MG63 (cell line): Measurements from ENCODE around the gene MINDY4. TPM values are rescaled to one million over a fixed set of nuclear protein-coding genes. Genes with fewer than 3 reads are reported as not detected.

Experiments used
- DNase-seq: peaks from one replicate; pipeline ENCODE4 v3.0.0-alpha.2; 2020
- H3K27me3 ChIP-seq: fragments of 250-450 bp; sonication (Bioruptor Pico); 2 replicates; pipeline ENCODE4 v1.5.1; 2020; ENCODE audit warnings: mild to moderate bottlenecking, moderate library complexity
- H3K36me3 ChIP-seq: fragments of 250-450 bp; sonication (Bioruptor Pico); 2 replicates; pipeline ENCODE4 v1.5.1; 2020; ENCODE audit warnings: mild to moderate bottlenecking, moderate library complexity
- H3K4me3 ChIP-seq: fragments of 250-450 bp; sonication (Bioruptor Pico); 2 replicates; pipeline ENCODE4 v1.5.1; 2020; ENCODE audit warnings: mild to moderate bottlenecking, moderate library complexity
- H3K9me3 ChIP-seq: fragments of 250-450 bp; sonication (Bioruptor Pico); 2 replicates; pipeline ENCODE4 v1.5.1; 2020; ENCODE audit warnings: mild to moderate bottlenecking, moderate library complexity
- total RNA-seq: library from RNA; depleted of rRNA; stranded (reverse); fragments of >200 nt; shearing (Covaris generic); gene quantifications from 2 replicates; pipeline ENCODE4 v1.2.3, GENCODE V29; 2014; ENCODE audit warnings: low replicate concordance; rRNA removed

The MINDY4 gene
- total RNA-seq = 1.7 TPM in 1 of 2 replicates, not detected in the other

GRCh38 chr7:30771174-30771879 lies at the start of gene MINDY4:
MINDY4 (plus strand) TSS chr7:30771417; CDS start chr7:30771494, 77 bp downstream.
- DNase-seq = peak; percentile 57
- Histone ChIP-seq H3K4me3 (peak within 1 kb of the TSS; percentile 55), H3K36me3 (no peaks in the 10 kb centered on the region), H3K9me3 (no peaks in the 10 kb centered on the region), H3K27me3 (no peaks in the 10 kb centered on the region)

DNA sequence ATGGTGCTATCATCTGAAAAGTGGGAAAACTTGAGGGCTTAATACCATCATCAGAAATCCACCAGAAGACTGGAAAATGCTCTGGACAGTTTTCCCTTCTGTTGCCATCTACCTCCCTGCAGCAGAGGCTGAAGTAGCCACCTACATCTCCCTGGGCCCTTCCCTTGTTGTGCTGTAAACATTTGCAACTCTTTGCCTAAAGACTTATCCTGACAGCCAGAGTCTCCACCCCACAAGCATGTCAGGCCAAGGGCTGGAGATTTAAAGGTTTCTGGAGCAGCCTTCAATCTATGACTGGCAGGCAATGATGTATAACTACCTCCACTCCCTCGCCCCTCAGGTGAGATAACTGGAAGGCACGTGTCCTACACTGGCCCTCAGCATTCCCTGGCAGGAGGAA lies 49.0 kb upstream of the MINDY4 start:
- no peaks in the 10 kb centered on the region for H3K36me3 ChIP-seq
- H3K4me3 ChIP-seq = no peak overlapping the region
- no peak for DNase-seq
- peaks cover 14% of the 10 kb centered on the region for H3K9me3 ChIP-seq
- H3K27me3 ChIP-seq = no peaks in the 10 kb centered on the region

DNA sequence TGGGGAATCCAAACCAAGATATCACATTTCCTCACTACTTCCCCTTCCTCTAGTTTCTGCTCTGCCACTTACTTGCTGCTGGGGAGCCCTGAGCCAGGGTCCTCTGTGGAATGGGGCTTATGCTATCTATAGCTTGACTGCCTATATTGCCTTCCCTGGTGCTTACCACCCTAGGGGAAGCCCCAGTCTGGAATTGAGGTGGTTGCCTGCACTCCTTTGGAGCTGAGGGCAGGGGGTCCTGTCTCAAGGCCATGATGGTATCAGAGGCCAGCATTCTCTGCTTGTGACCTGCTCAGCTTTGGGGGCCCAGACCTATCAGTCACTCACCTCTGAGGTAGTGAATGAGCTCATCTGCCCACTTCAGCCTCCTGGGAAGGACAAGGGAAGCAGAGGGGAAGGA lies 48.5 kb upstream of the MINDY4 start:
- no peaks in the 10 kb centered on the region for H3K27me3 ChIP-seq
- DNase-seq = no peak
- H3K36me3 ChIP-seq = no peaks in the 10 kb centered on the region
- H3K9me3 ChIP-seq = peaks cover 13% of the 10 kb centered on the region
- no peak overlapping the region for H3K4me3 ChIP-seq

- Histone ChIP-seq H3K27me3 (no peaks in the 10 kb centered on the region), H3K4me3 (no peak overlapping the region), H3K36me3 (no peaks in the 10 kb centered on the region), H3K9me3 (peaks cover 3% of the 10 kb centered on the region; the same call in 1 of the 2 replicates)
- no peak for DNase-seq
These were observed 47.4 kb upstream of the MINDY4 start for GRCh38 chr7:30723776-30724175.

DNA sequence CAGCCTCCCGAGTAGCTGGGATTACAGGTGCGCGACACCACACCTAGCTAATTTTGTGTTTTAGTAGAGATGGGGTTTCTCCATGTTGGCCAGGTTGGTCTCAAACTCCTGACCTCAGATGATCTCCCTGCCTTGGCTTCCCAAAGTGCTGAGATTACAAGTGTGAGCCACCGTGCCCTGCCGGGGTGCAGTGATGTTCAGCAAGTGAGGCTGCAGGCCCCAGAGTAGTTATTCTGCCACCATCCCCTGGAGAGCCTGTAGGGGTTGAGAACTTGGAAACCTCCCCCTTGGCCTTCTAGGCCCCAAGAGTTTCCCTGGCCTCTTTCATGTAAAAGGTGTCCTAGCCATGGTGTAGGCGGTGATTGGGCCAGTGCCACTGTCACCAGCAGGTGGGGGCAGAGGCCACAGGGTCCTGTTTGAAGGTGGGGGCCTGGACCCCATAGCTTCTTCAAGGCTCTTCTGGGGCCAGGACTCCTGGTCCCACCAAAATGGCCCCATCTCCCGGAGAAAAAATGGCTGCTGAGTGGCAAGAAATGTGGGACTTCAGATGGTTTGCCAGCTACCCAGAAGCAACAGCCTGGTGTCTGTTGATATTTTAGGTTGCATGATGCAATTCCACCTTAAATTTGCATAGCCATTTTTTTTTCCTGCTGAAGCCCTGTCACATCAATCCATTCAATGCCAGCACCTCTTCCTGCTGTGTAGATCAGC lies 44.8 kb upstream of the MINDY4 start:
- no peak for DNase-seq
- Histone ChIP-seq H3K36me3 (no peaks in the 10 kb centered on the region), H3K9me3 (no peaks in the 10 kb centered on the region), H3K27me3 (no peaks in the 10 kb centered on the region), H3K4me3 (no peak overlapping the region)

DNA sequence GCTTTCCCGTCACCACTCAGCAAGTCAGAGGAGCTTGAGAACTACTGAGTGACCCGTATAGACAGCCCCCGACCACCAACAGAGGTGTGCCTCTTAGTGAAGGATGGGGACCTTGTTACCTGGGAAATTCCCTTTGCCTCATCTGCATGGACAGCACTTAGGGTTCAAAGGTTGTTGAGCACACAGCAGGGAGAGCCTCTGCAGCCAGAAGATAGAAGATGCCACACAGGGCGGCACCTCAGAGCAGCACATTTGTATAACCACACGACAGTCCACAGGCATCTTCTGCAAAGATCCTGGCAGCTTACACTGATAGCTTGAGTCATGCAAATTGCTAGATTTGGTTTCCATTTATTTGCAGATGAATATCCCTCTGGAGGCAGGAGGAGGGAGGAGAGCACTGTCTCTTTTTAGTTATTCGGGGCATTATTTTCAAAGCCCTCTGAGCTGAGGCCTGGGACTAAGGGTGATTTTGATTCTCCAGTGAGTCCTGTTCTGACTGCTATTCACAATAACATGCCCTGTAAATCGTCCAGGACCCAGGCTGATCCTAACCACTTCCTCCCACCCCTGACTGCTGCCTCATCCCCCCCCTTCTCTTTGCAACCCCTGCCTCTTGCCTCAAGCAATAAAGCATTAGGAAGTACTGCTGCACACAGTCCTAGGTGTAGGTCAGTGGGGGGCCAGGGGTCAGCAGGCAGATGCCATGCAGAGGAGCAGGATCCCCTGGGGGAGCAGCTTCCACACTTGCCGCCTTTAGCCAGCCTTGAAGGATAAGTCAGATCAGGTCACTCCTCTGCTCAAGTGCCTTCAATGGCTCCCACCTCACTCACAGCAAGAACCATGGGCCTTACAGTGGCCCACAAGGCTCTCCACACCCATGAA lies 43.9 kb upstream of the MINDY4 start:
- H3K36me3 ChIP-seq = no peaks in the 10 kb centered on the region
- H3K4me3 ChIP-seq = no peak overlapping the region
- no peaks in the 10 kb centered on the region for H3K9me3 ChIP-seq
- no peak for DNase-seq
- no peaks in the 10 kb centered on the region for H3K27me3 ChIP-seq

DNA sequence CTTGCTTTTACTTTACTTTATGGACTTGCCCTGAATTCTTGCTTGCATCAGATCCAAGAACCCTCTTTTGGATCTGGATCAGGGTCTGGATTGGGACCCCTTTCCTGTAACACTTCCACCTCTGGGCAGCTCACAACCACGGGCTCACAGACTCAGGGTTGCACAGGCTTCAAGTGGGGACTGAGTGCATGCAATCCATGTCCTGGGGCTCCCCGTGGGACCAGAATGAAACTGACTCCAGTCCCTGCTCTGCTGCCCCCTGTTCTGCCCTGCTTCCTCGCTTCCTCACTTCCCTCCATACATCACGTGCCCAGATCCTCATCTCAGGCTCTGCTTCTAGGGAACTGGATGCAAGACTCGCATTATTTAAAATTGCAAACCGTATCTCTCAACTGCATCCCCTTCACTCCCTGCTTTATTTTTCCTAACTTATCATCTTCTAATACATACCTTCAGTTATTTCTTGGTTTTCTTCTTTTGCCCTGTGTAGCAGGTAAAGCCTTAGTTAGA lies 42.6 kb upstream of the MINDY4 start:
- Histone ChIP-seq H3K36me3 (no peaks in the 10 kb centered on the region), H3K9me3 (no peaks in the 10 kb centered on the region), H3K27me3 (no peaks in the 10 kb centered on the region), H3K4me3 (no peak overlapping the region)
- no peak for DNase-seq

- Histone ChIP-seq H3K27me3 (no peaks in the 10 kb centered on the region), H3K36me3 (no peaks in the 10 kb centered on the region), H3K9me3 (no peaks in the 10 kb centered on the region), H3K4me3 (no peak overlapping the region)
- DNase-seq = no peak
These were observed 41.6 kb upstream of the MINDY4 start for GRCh38 chr7:30729642-30730041.

- no peak overlapping the region for H3K4me3 ChIP-seq
- no peak for DNase-seq
- H3K9me3 ChIP-seq = no peaks in the 10 kb centered on the region
- H3K27me3 ChIP-seq = no peaks in the 10 kb centered on the region
- no peaks in the 10 kb centered on the region for H3K36me3 ChIP-seq
These were observed 41.1 kb upstream of the MINDY4 start for GRCh38 chr7:30730097-30730496.

DNA sequence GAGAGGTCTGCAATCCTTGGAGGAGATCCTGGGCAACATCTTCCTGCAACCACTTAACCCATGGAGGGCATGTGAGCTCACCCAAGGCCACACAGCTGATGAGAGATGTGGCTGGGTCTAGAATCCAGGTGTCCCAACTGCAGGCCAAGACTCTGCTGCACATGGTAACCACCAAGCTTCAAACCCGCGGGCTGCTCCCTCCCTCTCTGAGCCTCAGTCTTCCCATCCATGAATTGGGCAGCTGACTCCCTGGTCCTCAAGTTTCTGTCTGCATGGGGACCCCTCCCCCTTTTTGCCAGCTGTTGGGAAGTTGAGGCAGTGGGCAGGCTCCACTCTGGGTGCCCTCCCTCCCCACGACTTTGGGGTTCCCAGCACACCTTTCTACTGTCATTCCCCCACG lies 40.2 kb upstream of the MINDY4 start:
- DNase-seq = no peak
- Histone ChIP-seq H3K36me3 (no peaks in the 10 kb centered on the region), H3K4me3 (no peak overlapping the region), H3K27me3 (no peaks in the 10 kb centered on the region), H3K9me3 (no peaks in the 10 kb centered on the region)

GRCh38 chr7:30731581-30731980 lies 39.6 kb upstream of the MINDY4 start:
- no peaks in the 10 kb centered on the region for H3K36me3 ChIP-seq
- no peak overlapping the region for H3K4me3 ChIP-seq
- no peaks in the 10 kb centered on the region for H3K27me3 ChIP-seq
- H3K9me3 ChIP-seq = no peaks in the 10 kb centered on the region
- DNase-seq = no peak

- H3K27me3 ChIP-seq = no peaks in the 10 kb centered on the region
- H3K4me3 ChIP-seq = no peak overlapping the region
- no peak for DNase-seq
- no peaks in the 10 kb centered on the region for H3K36me3 ChIP-seq
- no peaks in the 10 kb centered on the region for H3K9me3 ChIP-seq
These were observed 38.6 kb upstream of the MINDY4 start for GRCh38 chr7:30732606-30733005.

DNA sequence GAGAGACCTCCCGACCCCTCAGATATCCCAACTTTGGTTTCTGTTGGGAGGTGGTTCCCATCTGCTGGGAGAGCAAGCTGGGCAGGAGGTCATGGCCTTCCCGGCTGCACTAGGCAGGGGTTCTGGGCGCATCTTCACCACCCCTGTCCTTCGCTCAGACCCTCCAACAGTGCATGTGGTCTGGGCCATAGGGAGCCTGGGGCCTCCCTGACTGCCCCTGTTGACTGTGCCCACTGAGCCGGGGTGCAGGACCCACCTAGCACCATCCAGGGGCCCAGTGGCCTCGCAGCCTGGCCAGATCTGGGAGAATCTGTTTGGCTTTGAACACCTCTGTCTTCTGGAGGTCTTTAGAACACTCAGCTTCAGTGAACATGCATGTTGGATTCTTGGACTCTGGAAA lies 38.0 kb upstream of the MINDY4 start:
- H3K36me3 ChIP-seq = no peaks in the 10 kb centered on the region
- DNase-seq = no peak
- H3K27me3 ChIP-seq = no peaks in the 10 kb centered on the region
- no peak overlapping the region for H3K4me3 ChIP-seq
- no peaks in the 10 kb centered on the region for H3K9me3 ChIP-seq

- no peak overlapping the region for H3K4me3 ChIP-seq
- no peaks in the 10 kb centered on the region for H3K36me3 ChIP-seq
- no peak for DNase-seq
- no peaks in the 10 kb centered on the region for H3K9me3 ChIP-seq
- no peaks in the 10 kb centered on the region for H3K27me3 ChIP-seq
These were observed 37.5 kb upstream of the MINDY4 start for GRCh38 chr7:30733691-30734090.

GRCh38 chr7:30734497-30734896 lies 36.7 kb upstream of the MINDY4 start:
- no peaks in the 10 kb centered on the region for H3K36me3 ChIP-seq
- no peak overlapping the region for H3K4me3 ChIP-seq
- DNase-seq = no peak
- H3K9me3 ChIP-seq = no peaks in the 10 kb centered on the region
- H3K27me3 ChIP-seq = no peaks in the 10 kb centered on the region

DNA sequence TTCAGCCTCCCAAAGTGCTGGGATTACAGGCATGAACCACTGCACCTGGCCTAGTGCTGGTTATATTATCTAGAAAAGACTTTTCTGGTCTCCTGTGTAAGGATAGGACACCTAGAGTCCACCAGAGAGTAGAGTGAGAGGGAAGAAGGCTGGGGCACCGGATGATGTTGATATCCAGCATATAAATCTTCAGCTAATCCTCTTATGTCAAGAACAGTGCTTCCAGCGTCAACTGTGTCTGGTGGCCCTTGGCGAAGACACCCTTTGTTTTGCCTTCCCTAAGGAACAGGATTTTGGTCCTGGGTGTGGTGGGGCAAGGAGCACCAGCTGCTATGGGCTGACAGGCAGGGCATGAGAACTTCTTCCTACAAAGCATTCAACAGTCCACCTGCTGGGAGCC lies 35.6 kb upstream of the MINDY4 start:
- Histone ChIP-seq H3K27me3 (no peaks in the 10 kb centered on the region), H3K4me3 (no peak overlapping the region), H3K9me3 (no peaks in the 10 kb centered on the region), H3K36me3 (no peaks in the 10 kb centered on the region)
- DNase-seq = no peak

DNA sequence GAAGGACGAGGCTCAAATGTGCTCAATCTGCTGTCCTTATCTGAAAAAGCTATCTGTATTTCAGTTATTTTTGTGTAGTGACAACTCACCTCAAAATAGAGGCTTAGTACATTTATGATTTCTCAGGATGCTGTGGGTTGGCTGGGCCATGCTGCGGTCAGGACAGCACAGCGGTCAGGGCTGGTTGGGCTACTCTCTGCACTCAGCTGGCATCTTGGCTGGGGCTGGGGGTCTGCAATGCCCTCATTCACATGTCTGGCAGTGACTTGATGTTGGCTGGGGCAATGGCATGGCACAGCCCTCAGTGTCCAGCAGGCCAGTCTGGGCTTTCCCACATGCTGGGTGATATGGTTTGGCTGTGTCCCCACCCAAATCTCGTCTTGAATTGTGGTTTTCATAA lies 34.9 kb upstream of the MINDY4 start:
- H3K9me3 ChIP-seq = no peaks in the 10 kb centered on the region
- H3K27me3 ChIP-seq = no peaks in the 10 kb centered on the region
- H3K36me3 ChIP-seq = no peaks in the 10 kb centered on the region
- H3K4me3 ChIP-seq = no peak overlapping the region
- no peak for DNase-seq
